ENCODE results near the gene TMEM86A.
A peak's percentile ranks its signal among the peaks of the same experiment; 100 is the strongest.

Gene TMEM86A

GRCh38 chr11:18743900-18744514 lies 45.4 kb downstream of the TMEM86A start:
- Mint-ChIP-seq H3K27me3 (peaks cover 3% of the 10 kb centered on the region), H3K4me1 (ENCODE audit: low read depth) (no peaks in the 10 kb centered on the region), H3K27ac (no peak overlapping the region), H3K4me3 (no peak overlapping the region), H3K36me3 (ENCODE audit: low read depth) (no peaks in the 10 kb centered on the region), H3K9me3 (no peaks in the 10 kb centered on the region)
- intact Hi-C loops (cut with micrococcal nuclease): no loop called here

- H3K27me3 Mint-ChIP-seq: no peaks in the 10 kb centered on the region
- intact Hi-C loops (cut with micrococcal nuclease): no loop called here
- H3K9me3 Mint-ChIP-seq: no peaks in the 10 kb centered on the region
- H3K27ac Mint-ChIP-seq: no peak overlapping the region
- no peak overlapping the region for H3K4me3 Mint-ChIP-seq
- no peaks in the 10 kb centered on the region for H3K36me3 Mint-ChIP-seq (ENCODE audit: low read depth)
- H3K4me1 Mint-ChIP-seq (ENCODE audit: low read depth): no peaks in the 10 kb centered on the region
Measured at GRCh38 chr11:18745251-18745650, 46.7 kb downstream of the TMEM86A start.

GRCh38 chr11:18748766-18749365 lies 50.3 kb downstream of the TMEM86A start:
- H3K9me3 Mint-ChIP-seq: no peaks in the 10 kb centered on the region

GRCh38 chr11:18749681-18750319 lies 51.2 kb downstream of the TMEM86A start:
- Mint-ChIP-seq H3K36me3 (ENCODE audit: low read depth) (no peaks in the 10 kb centered on the region), H3K27ac (peak overlapping the region; percentile 27), H3K4me3 (no peak overlapping the region), H3K27me3 (peaks cover 9% of the 10 kb centered on the region), H3K9me3 (no peaks in the 10 kb centered on the region), H3K4me1 (ENCODE audit: low read depth) (peaks cover 8% of the 10 kb centered on the region)
- intact Hi-C loops (cut with micrococcal nuclease): no loop called here

More at GRCh38 chr11:18748766-18749365, 50.3 kb downstream of the TMEM86A start:
- Mint-ChIP-seq H3K27me3 (peaks cover 9% of the 10 kb centered on the region), H3K27ac (no peak overlapping the region), H3K4me3 (no peak overlapping the region), H3K36me3 (ENCODE audit: low read depth) (no peaks in the 10 kb centered on the region), H3K4me1 (ENCODE audit: low read depth) (peaks cover 8% of the 10 kb centered on the region)
- intact Hi-C loops (cut with micrococcal nuclease): no loop called here

GRCh38 chr11:18750944-18751343 lies 52.4 kb downstream of the TMEM86A start:
- H3K36me3 Mint-ChIP-seq (ENCODE audit: low read depth): no peaks in the 10 kb centered on the region
- H3K27ac Mint-ChIP-seq: no peak overlapping the region
- no peaks in the 10 kb centered on the region for H3K9me3 Mint-ChIP-seq
- H3K4me1 Mint-ChIP-seq (ENCODE audit: low read depth): peaks cover 8% of the 10 kb centered on the region
- intact Hi-C loops (cut with micrococcal nuclease): no loop called here
- H3K4me3 Mint-ChIP-seq: no peak overlapping the region
- H3K27me3 Mint-ChIP-seq: peaks cover 9% of the 10 kb centered on the region

- Mint-ChIP-seq H3K27me3 (peaks cover 12% of the 10 kb centered on the region), H3K4me3 (no peak overlapping the region), H3K9me3 (no peaks in the 10 kb centered on the region), H3K27ac (no peak overlapping the region), H3K4me1 (ENCODE audit: low read depth) (peaks cover 8% of the 10 kb centered on the region), H3K36me3 (ENCODE audit: low read depth) (no peaks in the 10 kb centered on the region)
- intact Hi-C loops (cut with micrococcal nuclease): no loop called here
Measured at GRCh38 chr11:18752502-18752901, 53.9 kb downstream of the TMEM86A start.

GRCh38 chr11:18754308-18754707 lies 55.7 kb downstream of the TMEM86A start:
- H3K4me1 Mint-ChIP-seq (ENCODE audit: low read depth): peaks cover 8% of the 10 kb centered on the region
- peaks cover 16% of the 10 kb centered on the region for H3K27me3 Mint-ChIP-seq
- H3K27ac Mint-ChIP-seq: no peak overlapping the region
- H3K4me3 Mint-ChIP-seq: no peak overlapping the region
- no peaks in the 10 kb centered on the region for H3K9me3 Mint-ChIP-seq
- H3K36me3 Mint-ChIP-seq (ENCODE audit: low read depth): no peaks in the 10 kb centered on the region
- intact Hi-C loops (cut with micrococcal nuclease): no loop called here
